B cell (primary cell): ENCODE data around the gene LSM6.

Experiments
- CTCF ChIP-seq: fragments of 200-600 bp; IDR thresholded peaks from one replicate; pipeline ENCODE4 v1.8.0; 2022; ENCODE audit warnings: antibody characterized with exemption, mild to moderate bottlenecking
- EZH2 ChIP-seq: IDR thresholded peaks from 2 replicates; pipeline ENCODE4 v1.6.1; 2012; ENCODE audit warnings: borderline replicate concordance, low read depth, mild to moderate bottlenecking, moderate library complexity, low read length; ENCODE audit not compliant: insufficient read depth, poor library complexity, severe bottlenecking

GRCh38 chr4:146190456-146190855 is 14.9 kb downstream of the LSM6 start:
- TF ChIP-seq CTCF = no peak
- no peak for TF ChIP-seq EZH2
